HUES48 (cell line): ENCODE data around the gene ASB2.

ENCODE experiments used
- H3K27ac ChIP-seq: one replicate; pipeline ENCODE4 v1.7.0; 2013; ENCODE audit warnings: low read depth, low read length, inconsistent platforms
- H3K27me3 ChIP-seq: 2 replicates; pipeline ENCODE4 v1.6.1; 2013; ENCODE audit warnings: mild to moderate bottlenecking, low read length; ENCODE audit not compliant: control insufficient read depth, insufficient read depth
- H3K36me3 ChIP-seq: 2 replicates; pipeline ENCODE4 v1.6.1; 2013; ENCODE audit warnings: low read length; ENCODE audit not compliant: control insufficient read depth, insufficient read depth
- H3K4me1 ChIP-seq: 2 replicates; pipeline ENCODE4 v1.6.1; 2013; ENCODE audit warnings: mild to moderate bottlenecking, low read length; ENCODE audit not compliant: control insufficient read depth, insufficient read depth
- H3K4me3 ChIP-seq: 2 replicates; pipeline ENCODE4 v1.5.1; 2013; ENCODE audit warnings: mild to moderate bottlenecking, low read depth, low read length
- H3K9ac ChIP-seq: 2 replicates; pipeline ENCODE4 v1.6.1; 2013; ENCODE audit warnings: mild to moderate bottlenecking, low read depth, low read length, moderate library complexity
- H3K9me3 ChIP-seq: 2 replicates; pipeline ENCODE4 v1.6.1; 2013; ENCODE audit warnings: low read length; ENCODE audit not compliant: control insufficient read depth, insufficient read depth

Gene ASB2

GRCh38 chr14:93935213-93935612, 41.2 kb downstream of the ASB2 start:
- no peak overlapping the region for H3K4me3 ChIP-seq
- no peaks in the 10 kb centered on the region for H3K9me3 ChIP-seq
- no peak overlapping the region for H3K9ac ChIP-seq
- peaks cover 5% of the 10 kb centered on the region for H3K4me1 ChIP-seq
- no peaks in the 10 kb centered on the region for H3K36me3 ChIP-seq
- H3K27me3 ChIP-seq = peaks cover 23% of the 10 kb centered on the region
- no peak overlapping the region for H3K27ac ChIP-seq

DNA sequence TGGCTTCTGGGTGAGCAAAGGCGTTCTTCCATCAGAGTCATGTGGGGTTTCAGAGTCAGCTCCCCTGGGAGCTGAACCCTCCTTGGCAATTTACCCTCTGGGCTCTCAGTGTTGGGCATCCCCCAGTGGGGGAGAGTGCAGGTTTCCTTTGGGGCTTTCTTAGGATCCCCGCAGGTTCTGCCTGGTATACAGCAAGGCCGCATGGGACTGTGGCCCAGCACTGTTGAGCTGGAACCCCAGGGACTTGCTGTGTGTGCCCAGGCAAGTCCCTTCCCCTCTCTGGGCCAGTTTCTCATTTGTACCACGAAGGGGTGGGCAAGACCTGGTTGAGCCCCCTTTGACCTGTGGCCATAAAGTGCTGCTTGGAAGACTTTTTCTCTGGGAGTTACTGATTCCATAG, 43.7 kb downstream of the ASB2 start:
- H3K9ac ChIP-seq = no peak overlapping the region

GRCh38 chr14:93930989-93931307, 45.4 kb downstream of the ASB2 start:
- no peak overlapping the region for H3K27ac ChIP-seq
- H3K9me3 ChIP-seq = no peaks in the 10 kb centered on the region
- H3K4me1 ChIP-seq = no peaks in the 10 kb centered on the region
- H3K4me3 ChIP-seq = no peak overlapping the region
- no peaks in the 10 kb centered on the region for H3K27me3 ChIP-seq
- H3K36me3 ChIP-seq = no peaks in the 10 kb centered on the region
- no peak overlapping the region for H3K9ac ChIP-seq

More for the DNA sequence above, 43.7 kb downstream of the ASB2 start:
- Histone ChIP-seq H3K9me3 (no peaks in the 10 kb centered on the region), H3K27me3 (peaks cover 6% of the 10 kb centered on the region; the same call in 1 of the 2 replicates), H3K4me1 (peaks cover 5% of the 10 kb centered on the region), H3K4me3 (no peak overlapping the region), H3K36me3 (no peaks in the 10 kb centered on the region), H3K27ac (no peak overlapping the region)

DNA sequence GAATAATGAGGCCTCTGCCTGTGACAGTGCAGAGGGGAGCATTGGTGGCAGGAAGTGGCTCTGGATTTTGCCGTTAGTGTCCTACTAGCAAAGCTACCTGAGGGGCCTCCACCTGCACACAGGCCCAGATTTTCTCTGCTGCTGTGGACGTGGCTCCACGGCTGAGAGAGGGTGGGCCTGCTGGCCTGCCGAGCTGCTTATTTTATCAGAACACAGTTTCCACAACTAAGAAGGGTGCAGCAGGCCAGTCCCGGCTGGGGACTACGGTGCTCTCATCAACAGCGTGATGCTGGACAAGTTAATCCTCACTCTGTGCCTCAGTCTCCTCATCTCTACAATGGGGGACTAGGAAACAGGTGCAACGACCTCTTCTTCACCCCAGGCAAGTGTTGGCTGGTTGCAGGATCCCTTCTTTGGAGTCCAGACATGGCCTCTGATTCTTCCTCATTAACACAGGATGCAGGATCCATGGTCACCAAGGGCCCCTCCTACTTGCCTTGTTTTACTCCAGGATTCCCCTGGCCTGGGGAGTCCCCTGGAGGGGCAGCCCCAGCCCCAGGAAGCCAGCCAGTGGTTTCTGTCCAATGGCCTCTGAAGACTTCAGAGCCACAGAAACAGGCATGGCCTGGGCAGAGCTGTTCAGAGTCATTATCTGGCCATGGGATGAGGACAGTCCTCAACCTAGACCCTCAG, 45.9 kb downstream of the ASB2 start:
- Histone ChIP-seq H3K4me1 (no peaks in the 10 kb centered on the region), H3K27ac (no peak overlapping the region), H3K36me3 (no peaks in the 10 kb centered on the region), H3K9me3 (no peaks in the 10 kb centered on the region), H3K27me3 (no peaks in the 10 kb centered on the region), H3K4me3 (no peak overlapping the region), H3K9ac (no peak overlapping the region)

DNA sequence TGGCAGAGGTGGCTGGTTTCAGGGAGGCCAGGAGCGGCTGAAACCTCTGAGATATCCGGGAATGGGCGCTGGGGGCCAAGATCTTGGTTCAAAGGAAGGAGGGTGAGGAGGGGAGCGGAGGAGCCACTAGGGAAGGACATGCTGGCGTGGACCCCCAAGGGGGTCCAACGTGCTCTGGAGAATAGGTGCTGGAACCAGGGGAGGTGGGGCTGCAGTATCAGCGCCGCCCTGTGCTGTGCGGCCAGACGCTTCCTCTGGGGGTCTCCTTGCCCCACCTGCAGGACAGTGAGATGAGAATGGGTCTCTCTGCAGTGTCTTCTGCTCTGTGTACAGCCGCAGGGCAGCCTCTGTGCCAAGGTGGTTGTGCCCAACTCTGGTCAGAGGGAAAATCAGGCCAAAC, 46.7 kb downstream of the ASB2 start:
- Histone ChIP-seq H3K9me3 (no peaks in the 10 kb centered on the region), H3K4me1 (no peaks in the 10 kb centered on the region), H3K27ac (no peak overlapping the region), H3K27me3 (no peaks in the 10 kb centered on the region), H3K36me3 (no peaks in the 10 kb centered on the region), H3K9ac (no peak overlapping the region), H3K4me3 (no peak overlapping the region)

- H3K9me3 ChIP-seq = no peaks in the 10 kb centered on the region
- H3K4me1 ChIP-seq = no peaks in the 10 kb centered on the region
- no peak overlapping the region for H3K4me3 ChIP-seq
- no peaks in the 10 kb centered on the region for H3K36me3 ChIP-seq
- H3K9ac ChIP-seq = no peak overlapping the region
- no peak overlapping the region for H3K27ac ChIP-seq
- H3K27me3 ChIP-seq = no peaks in the 10 kb centered on the region
These were observed 47.3 kb downstream of the ASB2 start for GRCh38 chr14:93929048-93929535.

GRCh38 chr14:93928184-93929047, 48.0 kb downstream of the ASB2 start:
- Histone ChIP-seq H3K4me3 (no peak overlapping the region), H3K9me3 (no peaks in the 10 kb centered on the region), H3K27ac (no peak overlapping the region), H3K27me3 (no peaks in the 10 kb centered on the region), H3K36me3 (no peaks in the 10 kb centered on the region), H3K9ac (no peak overlapping the region), H3K4me1 (no peaks in the 10 kb centered on the region)

DNA sequence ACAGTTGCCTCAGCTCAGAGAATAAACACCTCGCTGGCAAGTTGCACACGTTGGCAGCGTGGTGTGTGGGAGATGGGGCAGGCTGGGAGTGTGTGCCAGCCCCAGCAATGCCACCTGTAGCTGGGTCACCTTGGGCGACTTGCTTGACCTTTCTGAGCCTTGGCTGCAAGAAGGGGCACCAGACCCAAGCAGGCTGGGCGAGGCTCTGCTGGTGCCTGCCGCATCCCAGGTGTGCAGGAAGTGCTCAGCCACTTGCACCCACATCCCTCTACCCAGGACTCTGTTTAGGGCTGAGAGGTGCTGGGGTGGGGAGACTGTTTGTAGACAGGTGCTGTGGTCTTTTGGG, 48.6 kb downstream of the ASB2 start:
- H3K4me3 ChIP-seq = no peak overlapping the region
- H3K9ac ChIP-seq = no peak overlapping the region
- no peaks in the 10 kb centered on the region for H3K9me3 ChIP-seq
- no peaks in the 10 kb centered on the region for H3K27me3 ChIP-seq
- H3K4me1 ChIP-seq = no peaks in the 10 kb centered on the region
- H3K27ac ChIP-seq = no peak overlapping the region
- no peaks in the 10 kb centered on the region for H3K36me3 ChIP-seq

DNA sequence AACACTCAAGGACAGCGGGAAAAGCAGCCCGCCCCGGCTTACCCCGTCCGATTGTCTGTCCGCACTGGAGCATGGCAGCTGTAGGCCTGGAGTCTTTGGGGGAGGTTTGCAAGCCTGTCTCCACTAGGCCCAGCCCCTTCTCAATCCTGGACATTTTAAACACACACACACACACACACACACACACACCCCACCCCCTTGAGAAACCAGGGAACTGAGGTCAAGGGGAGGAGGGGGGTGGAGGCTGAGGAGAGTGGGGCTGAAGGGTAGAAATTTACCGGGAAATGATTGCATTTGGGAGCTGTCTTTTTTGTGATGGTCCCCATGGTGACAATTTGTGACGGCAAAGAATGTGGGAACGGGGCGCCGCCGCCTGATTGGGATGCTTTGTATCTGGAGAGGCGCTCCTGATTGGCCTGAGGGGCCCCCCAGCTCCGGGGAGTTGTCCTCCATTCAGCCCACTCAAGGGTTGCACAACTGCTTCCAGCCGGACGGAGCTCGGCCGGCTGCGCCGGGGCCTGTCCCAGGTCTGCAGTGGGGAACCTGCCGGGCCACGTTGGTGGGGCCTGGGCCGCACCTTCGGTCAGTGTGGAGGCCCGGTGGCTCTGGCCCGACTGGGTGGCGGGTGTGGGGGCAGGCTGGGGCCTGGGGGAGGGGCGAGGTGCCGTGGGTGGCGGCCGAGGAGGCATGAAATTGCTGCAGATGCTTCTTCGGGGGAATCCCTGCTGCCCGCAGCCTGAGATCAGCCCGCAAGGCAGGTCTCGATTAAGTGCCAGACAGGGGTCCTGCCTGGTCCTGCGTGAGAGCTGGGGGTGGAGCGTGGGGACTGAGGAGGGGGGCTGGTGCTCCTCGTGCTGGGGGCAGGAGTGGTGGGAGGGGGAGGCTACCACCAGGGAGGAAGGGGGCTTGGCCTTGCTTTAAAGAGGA, 49.2 kb downstream of the ASB2 start, which contains the start of gene FAM181A:
FAM181A (plus strand) TSS at position 472 of the 927 bp plus-strand sequence. CDS start 942 bp downstream, outside the sequence.
- no peaks in the 10 kb centered on the region for H3K4me1 ChIP-seq
- no peaks in the 10 kb centered on the region for H3K27me3 ChIP-seq
- H3K27ac ChIP-seq = no peak within 1 kb of the TSS
- no peaks in the 10 kb centered on the region for H3K9me3 ChIP-seq
- no peak within 1 kb of the TSS for H3K4me3 ChIP-seq
- no peak within 1 kb of the TSS for H3K9ac ChIP-seq
- no peaks in the 10 kb centered on the region for H3K36me3 ChIP-seq

DNA sequence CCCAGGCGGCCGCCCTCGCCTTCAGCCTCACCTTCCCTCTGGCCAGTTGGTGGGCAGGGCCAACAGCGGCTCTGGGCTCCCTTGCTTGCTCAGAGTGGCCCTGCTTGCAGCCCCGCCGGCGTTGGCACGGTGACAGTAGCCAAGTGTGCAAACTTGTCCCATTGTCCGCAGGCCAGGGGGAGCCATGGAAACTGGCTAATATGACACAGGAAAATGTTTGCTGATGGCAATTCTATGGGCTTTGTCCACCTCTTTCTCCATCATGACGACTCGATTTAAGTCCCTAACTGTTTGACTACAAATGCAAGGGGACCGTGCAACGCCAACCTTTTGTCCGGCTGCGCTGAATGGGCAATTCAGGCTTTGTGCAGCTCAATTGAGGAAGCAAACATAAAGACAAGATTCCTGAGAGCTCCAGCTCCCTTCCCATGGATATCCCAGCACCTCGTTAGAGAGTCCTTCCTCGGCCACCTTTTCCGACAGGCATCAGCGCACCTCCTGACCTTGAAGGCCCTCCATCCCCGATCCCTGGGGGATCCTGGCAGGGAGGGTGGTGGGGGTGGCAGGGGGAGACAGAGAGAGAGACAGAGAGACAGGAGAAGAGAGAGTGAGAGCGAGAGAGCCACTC, 50.0 kb downstream of the ASB2 start:
- Histone ChIP-seq H3K9ac (no peak overlapping the region), H3K27me3 (no peaks in the 10 kb centered on the region)

More for the DNA sequence above, 50.0 kb downstream of the ASB2 start:
- no peak overlapping the region for H3K4me3 ChIP-seq
- no peak overlapping the region for H3K27ac ChIP-seq
- H3K36me3 ChIP-seq = no peaks in the 10 kb centered on the region
- H3K9me3 ChIP-seq = no peaks in the 10 kb centered on the region
- H3K4me1 ChIP-seq = no peaks in the 10 kb centered on the region
